Stimulated activated CD4-positive, alpha-beta T cell treated with anti-CD3 and anti-CD28 coated beads, Interleukin-2, amount 100 ng/mL, for 4 hours (primary cell): ENCODE data around the gene FGF3.

Experiments
- DNase-seq: peaks from one replicate; pipeline ENCODE4 v3.0.0-alpha.2; 2020; ENCODE audit warnings: low read depth

Gene FGF3

DNA sequence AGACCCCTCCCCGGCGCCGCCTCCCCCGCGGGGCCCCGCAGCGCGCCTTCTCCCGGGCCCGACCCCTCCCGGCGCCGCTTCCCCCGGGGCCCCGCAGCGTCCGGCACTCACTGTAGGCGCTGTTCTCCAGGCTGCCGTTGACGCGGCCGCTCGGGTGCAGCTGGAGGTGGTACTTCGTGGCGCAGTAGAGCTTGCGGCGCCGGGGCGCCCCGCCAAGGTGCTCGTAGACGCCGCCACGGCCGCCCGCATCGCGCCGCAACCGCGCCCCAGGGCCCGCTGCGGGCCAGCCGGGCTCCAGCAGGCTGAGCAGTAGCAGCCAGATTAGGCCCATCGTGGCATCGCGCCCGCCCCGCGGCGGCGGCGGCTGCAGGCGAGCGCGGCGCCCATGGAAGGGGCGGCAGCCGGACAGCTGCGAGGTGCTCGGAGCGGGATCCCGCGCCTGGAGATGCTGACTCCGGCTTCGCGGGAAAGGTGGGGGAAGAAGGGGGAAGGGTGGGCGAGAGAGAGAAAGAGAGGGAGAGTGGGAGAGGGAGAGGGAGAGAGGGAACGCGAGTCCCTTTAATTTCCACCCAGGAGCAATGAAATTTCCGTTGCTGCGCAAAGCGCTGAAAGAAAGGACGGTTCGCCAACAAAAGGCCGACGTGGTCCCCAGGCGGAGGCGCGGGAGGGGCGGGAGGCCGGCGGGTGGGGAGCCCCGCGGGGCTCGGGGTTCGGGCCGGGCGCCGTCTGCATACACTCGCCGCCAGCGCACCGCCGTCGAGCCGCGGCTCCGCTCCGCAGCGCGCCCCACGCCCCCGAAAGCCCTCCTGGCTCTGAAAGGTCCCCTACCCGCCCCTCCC lies at the start of gene FGF3:
FGF3 (minus strand) TSS at position 814 of the 839 bp plus-strand sequence; CDS start at position 331, 483 bp downstream.
- DNase-seq, result no peak

DNA sequence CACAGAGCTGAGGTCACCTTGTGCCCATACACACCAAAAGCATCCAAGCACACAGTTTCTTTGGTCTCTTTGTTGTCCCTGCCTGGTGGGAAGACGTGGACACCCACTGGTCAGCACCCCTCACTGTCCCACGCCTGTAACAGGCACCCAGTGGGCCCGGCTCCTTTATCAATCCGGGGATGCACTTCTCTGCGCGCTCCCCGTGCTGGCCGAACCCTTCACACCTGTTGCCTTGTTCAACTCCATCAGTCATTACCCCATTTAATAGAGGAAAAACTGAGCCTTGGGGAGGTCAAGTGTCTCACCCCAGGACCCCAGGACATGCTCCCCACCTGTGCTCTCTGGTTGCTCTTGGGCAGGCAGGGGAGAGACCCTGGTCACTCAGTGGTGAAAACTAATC lies 49.7 kb upstream of the FGF3 start:
- DNase-seq, result no peak

DNA sequence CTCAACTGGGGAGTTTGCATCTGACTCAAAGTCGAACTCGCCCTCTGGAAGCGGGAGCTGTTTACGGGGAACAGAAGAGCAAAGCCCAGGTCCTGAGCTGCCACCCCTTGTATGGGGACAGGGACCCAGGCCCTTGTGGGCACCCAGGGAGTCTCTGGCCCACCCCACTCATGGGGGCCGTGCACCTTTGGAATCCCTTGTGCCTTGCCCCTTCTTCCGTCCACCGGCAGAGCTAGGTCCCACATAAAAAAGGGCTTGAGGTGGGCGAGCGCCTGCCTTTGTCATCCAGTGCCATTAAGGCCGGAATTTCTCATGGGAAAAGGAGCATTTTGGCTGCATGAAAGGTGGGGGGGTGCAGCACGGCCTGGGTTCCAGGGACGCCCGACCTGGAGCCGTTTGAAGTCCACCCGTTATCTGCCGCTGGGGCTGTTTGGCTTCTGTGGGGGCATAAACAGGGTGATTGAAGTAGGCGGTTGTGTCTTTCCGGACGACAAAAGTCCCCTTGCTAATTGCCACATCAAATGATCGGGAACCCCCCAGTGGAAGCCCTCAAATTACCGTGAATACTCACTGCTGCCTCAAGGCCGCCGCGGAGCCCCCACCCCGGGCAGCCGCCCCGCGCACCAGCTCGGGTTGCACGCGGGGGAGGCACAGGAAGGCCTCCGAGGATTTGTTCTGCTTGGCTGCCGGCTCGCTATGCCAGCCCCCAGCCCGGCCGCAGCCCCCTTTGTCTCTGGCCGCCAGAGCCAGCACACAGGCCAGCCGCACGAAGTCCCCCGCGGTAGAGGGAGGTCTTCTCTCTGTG lies 49.0 kb upstream of the FGF3 start:
- DNase-seq, result no peak

DNA sequence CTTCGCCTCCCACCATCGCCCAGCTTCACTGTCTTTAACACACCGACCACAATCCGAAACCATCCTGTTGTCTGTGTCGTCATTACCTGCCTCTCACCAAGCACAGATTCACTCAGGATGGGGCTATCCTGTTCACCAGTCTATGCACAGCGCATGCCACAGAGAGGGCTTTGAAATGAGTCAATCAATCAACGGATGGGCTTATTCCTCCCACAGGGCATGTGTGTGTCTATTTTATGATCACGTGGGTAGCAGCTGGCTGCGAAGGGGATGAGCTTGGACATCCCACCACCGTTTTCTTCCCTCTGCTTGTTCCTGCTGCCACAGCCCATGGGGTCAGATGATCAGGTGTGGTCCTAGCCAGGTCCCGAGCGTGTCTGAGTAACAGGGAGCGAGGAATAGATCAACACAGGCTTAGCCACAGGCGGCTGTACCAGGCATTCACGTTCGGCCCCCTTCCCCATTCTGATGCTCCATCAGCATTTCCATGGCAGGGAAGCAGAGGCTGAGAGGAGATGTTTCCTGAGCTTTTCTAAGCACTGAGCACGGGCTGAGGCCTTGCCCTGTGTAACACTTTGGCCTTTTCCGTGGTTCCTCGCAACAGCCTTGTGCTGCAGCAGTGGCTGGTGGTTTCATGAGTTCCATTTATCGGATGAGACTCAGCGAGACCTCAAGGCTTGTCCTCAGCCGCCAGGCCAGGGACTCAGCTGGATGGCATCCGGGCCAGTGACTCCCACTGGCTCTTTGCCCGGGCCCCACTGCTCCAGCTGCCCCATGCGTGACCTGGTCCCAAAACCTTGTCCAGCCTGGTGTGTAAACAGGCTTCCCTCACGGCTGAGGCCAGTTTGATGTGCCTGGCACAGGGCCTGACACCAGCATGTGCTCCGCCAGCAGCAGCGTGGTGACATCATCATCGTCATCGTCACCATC lies 48.1 kb upstream of the FGF3 start:
- no peak for DNase-seq

DNA sequence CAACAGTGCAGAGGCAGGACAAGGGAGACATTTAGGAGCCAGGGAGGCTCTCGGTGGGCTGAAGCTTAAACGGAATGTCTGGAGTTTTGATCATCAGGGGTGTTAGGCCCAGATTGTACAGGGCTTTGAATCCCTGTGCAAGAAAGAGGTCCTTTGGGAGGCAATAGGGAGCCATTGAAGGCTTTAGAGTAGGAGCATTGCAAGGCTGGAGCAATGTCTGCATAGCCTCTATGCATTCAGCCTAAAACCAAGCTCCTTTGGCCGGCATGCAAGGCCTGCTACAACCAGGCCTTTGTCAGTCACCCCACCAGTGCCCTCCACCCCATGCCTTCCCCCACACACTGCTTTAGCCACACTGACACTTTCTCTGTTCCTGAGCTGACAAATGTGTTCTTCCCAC lies 47.4 kb upstream of the FGF3 start:
- DNase-seq, result no peak

- DNase-seq, result no peak
Measured at GRCh38 chr11:69865707-69866106, 46.5 kb upstream of the FGF3 start.

DNA sequence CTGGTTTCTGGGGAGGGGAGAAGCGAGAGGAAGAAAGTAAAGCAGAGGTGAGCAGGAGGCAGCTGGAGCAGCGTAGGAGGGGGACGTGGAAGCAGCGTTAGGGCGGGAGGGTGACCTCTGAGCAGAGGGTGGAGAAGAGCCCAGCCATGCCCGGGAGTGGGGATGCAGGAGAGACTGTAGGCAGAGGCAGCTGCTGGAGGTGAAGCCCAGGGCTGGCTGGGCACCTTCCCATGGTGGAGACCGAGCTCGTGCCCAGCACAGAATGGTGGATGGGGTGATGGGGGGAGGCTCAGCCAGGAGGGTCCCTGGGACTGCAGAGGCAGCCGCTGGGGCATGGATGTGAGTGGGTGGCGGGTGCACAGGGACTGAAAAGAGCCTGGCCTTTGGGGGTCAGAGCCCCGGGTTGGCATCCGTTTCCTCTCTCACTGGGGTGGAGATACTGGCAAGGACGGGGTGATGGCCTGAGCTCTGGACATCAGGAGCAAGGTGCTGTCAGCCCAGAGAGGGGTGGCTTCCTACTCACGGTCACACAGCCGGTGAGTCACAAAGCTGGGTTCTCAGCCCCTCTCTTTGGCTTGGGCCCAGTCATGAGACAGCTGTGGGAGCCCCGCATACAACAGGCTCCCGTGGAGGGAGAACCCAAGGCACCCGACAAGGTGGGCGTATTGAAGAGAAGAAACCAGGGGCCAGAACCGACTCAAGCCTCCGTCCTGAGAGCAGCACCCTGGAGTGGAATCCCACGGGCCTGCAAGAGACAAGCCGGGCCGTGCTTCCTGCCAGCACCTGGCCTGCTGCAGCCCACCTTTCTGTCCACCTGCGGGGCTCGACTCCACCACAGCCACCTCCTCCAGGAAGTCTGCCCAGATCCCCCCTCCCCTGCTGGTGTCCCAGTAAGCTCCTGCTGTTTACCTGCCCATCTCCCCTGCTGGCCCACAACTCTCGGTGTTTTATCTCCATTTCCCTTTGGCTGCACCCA lies 45.8 kb upstream of the FGF3 start:
- DNase-seq, result no peak

GRCh38 chr11:69863544-69864200 lies 44.5 kb upstream of the FGF3 start:
- DNase-seq, result no peak

GRCh38 chr11:69862797-69863543 lies 43.8 kb upstream of the FGF3 start:
- DNase-seq, result no peak

DNA sequence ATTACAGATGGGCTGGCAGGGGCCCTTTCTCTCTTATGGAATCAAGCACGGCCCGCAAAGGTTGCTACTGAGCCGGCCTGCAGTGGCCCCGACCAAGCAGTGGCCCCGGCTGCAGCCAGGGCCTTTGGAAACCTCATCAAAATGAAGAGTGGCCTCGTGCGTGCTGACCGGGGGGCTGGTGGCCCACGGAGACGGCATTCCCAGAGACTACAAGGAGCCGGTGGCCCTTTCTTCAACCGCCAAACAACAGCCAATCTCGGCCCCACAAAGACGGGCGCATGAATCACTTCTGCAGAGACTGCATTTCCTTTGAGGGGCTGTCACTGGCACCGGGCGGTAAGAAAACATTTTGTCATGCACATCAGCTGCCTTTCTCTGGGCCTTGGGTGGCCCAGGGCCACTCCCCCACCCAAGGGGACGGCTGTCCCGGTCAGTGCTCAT lies 43.1 kb upstream of the FGF3 start:
- DNase-seq, result no peak

- DNase-seq, result no peak
Measured at GRCh38 chr11:69861901-69862300, 42.7 kb upstream of the FGF3 start.

GRCh38 chr11:69860796-69861445 lies 41.7 kb upstream of the FGF3 start:
- no peak for DNase-seq

DNA sequence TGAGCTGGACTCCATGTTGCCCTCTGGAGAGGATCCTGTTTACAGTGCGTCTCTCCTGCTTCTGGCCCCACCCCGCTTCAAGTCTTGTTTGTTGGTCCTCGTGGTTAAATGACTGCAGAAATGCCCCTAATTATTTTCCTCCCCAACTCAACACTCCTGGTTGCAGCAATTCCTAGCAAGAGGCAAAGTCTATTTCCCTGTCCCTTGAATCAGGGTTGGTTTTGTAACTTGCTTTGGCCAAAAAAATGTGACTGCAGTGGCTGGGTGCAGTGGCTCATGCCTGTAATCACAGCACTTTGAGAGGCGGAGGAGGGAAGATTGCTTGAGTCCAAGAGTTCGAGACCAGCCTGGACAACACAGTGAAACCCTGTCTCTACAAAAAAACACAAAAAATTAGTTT lies 41.0 kb upstream of the FGF3 start:
- no peak for DNase-seq

DNA sequence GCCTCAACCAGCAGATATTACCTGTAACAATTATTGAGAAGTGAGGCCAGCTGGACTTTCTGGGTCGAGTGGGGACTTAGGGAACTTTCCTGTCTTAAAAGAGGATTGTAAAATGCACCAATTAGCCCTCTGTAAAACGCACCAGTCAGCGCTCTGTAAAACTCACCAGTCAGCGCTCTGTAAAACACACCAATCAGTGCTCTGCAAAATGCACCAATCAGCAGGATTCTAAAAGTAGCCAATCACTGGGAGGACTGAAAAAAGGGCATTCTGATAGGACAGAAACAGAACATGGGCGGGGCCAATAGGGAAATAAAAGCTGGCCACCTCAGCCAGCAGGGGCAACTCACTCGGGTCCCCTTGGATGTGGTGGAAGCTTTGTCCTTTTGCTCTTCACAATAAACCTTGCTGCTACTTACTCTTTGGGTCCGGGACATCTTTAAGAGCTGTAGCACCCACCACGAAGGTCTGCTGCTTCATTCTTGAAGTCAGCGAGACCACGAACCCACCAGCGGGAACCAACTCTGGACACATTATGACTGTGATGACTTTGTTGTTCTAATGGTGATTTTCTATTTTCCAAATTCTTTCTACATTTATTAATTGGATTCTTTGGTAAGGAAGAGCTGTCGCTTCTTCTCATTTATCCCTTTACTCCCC lies 40.2 kb upstream of the FGF3 start:
- no peak for DNase-seq

- DNase-seq, result no peak
Measured at GRCh38 chr11:69855421-69855820, 36.2 kb upstream of the FGF3 start.

- DNase-seq, result no peak
Measured at GRCh38 chr11:69854713-69855112, 35.5 kb upstream of the FGF3 start.

GRCh38 chr11:69852056-69852455 lies 32.8 kb upstream of the FGF3 start:
- no peak for DNase-seq

DNA sequence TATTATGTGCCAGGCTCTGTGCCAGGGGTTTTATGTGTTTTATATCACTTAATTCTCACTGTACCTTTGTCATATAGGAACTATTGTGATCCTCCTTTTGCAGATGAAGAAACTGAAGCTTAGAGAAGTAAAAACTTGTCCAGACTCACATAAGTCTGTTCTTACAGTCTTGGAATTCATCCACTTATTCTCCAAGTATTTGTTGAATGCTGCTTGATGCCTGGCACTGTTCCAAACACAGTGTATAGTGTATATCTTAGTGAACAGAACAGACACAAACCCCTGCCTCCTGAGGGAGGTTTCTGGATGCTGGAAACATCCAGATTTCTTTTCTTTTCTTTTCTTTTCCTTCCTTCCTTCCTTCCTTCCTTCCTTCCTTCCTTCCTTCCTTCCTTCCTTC lies 29.0 kb upstream of the FGF3 start:
- no peak for DNase-seq

GRCh38 chr11:69844396-69844795 lies 25.2 kb upstream of the FGF3 start:
- no peak for DNase-seq
